HEK293 (cell line): Measurements from ENCODE around the gene KPNA6.
"Not testable (repeated sequence)": the region's sequence is repeated elsewhere in the genome, so short reads cannot be mapped to it uniquely, and the experiment has no call there.

Source experiments
- CTCF ChIA-PET: fragments of 350-600 bp; formaldehyde crosslinking; extraction: SDS; loops from one replicate; lab custom pipeline; 2021; ENCODE audit warnings: antibody characterized with exemption; lab: Yijun Ruan, JAX
- POLR2A ChIA-PET: fragments of 300-600 bp; formaldehyde crosslinking; extraction: SDS; loops from one replicate; lab custom pipeline; 2020; ENCODE audit warnings: antibody characterized with exemption, inconsistent platforms; lab: Yijun Ruan, JAX
- H3K27ac ChIP-seq: fragments of 200-500 bp; sonication (Bioruptor generic); 2 replicates; pipeline ENCODE4 v1.5.1; 2014; ENCODE audit warnings: low read depth, low read length, control low read depth, inconsistent platforms; ENCODE audit errors: extremely low read depth
- H3K36me3 ChIP-seq, 2 experiments: fragments of 200-500 bp in 1 of 2; sonication (Bioruptor generic) in 1 of 2; 1 replicate in 1 of 2; 2 replicates in 1 of 2; pipeline ENCODE4 v1.5.1; 2014 to 2017; ENCODE audit warnings: inconsistent platforms in 2 of 2, low read length in 2 of 2; ENCODE audit not compliant: control insufficient read depth in 2 of 2, insufficient read depth in 1 of 2
- H3K4me1 ChIP-seq: fragments of 200-500 bp; sonication (Bioruptor generic); 2 replicates; pipeline ENCODE4 v1.5.1; 2014; ENCODE audit warnings: mild to moderate bottlenecking, low read length, inconsistent platforms; ENCODE audit not compliant: control insufficient read depth, insufficient read depth
- H3K4me3 ChIP-seq: 2 replicates; pipeline ENCODE4 v1.5.1; 2011; ENCODE audit warnings: low read depth, mild to moderate bottlenecking, control low read depth, low read length, moderate library complexity
- H3K9me3 ChIP-seq: fragments of 200-500 bp; sonication (Bioruptor generic); 2 replicates; pipeline ENCODE4 v1.5.1; 2014; ENCODE audit warnings: low read depth, low read length, inconsistent platforms; ENCODE audit not compliant: control insufficient read depth, insufficient read depth
- EGR2 ChIP-seq: fragments of 450-650 bp; formaldehyde crosslinking; IDR thresholded peaks from 2 replicates; pipeline ENCODE4 v1.5.1; 2016; ENCODE audit warnings: low read depth, missing biosample characterization, missing genetic modification characterization
- KLF8 ChIP-seq: fragments of 450-650 bp; formaldehyde crosslinking; IDR thresholded peaks from 2 replicates; pipeline ENCODE4 v1.5.1; 2016; ENCODE audit warnings: missing biosample characterization, missing genetic modification characterization
- MEIS1 ChIP-seq: sonication (generic); formaldehyde crosslinking; IDR thresholded peaks from 2 replicates; pipeline ENCODE4 v1.8.1; 2022; ENCODE audit warnings: missing genetic modification reagents, mild to moderate bottlenecking, borderline replicate concordance
- OSR2 ChIP-seq: fragments of 450-650 bp; formaldehyde crosslinking; IDR thresholded peaks from 2 replicates; pipeline ENCODE4 v1.5.1; 2016; ENCODE audit warnings: missing biosample characterization, missing genetic modification characterization
- SCRT1 ChIP-seq: fragments of 450-650 bp; formaldehyde crosslinking; IDR thresholded peaks from 2 replicates; pipeline ENCODE4 v1.5.1; 2016; ENCODE audit warnings: missing biosample characterization, missing genetic modification characterization, borderline replicate concordance
- SCRT2 ChIP-seq: fragments of 450-650 bp; formaldehyde crosslinking; IDR thresholded peaks from 2 replicates; pipeline ENCODE4 v1.5.1; 2016; ENCODE audit warnings: missing biosample characterization, missing genetic modification characterization
- SP7 ChIP-seq: fragments of 450-650 bp; formaldehyde crosslinking; IDR thresholded peaks from 2 replicates; pipeline ENCODE4 v1.5.1; 2016; ENCODE audit warnings: missing biosample characterization, missing genetic modification characterization
- ZBTB8A ChIP-seq: fragments of 450-650 bp; formaldehyde crosslinking; IDR thresholded peaks from 2 replicates; pipeline ENCODE4 v1.5.1; 2016; ENCODE audit warnings: missing biosample characterization, missing genetic modification characterization
- ZEB2 ChIP-seq: fragments of 450-650 bp; formaldehyde crosslinking; IDR thresholded peaks from 2 replicates; pipeline ENCODE4 v1.5.1; 2016; ENCODE audit warnings: missing biosample characterization, missing genetic modification characterization
- ZFHX2 ChIP-seq: fragments of 450-650 bp; formaldehyde crosslinking; conservative IDR thresholded peaks from 2 replicates; pipeline ENCODE4 v1.5.1; 2016; ENCODE audit warnings: missing biosample characterization, missing genetic modification characterization
- ZNF121 ChIP-seq: fragments of 450-650 bp; formaldehyde crosslinking; IDR thresholded peaks from 2 replicates; pipeline ENCODE4 v1.5.1; 2016; ENCODE audit warnings: missing biosample characterization, missing genetic modification characterization
- ZNF335 ChIP-seq: fragments of 450-650 bp; formaldehyde crosslinking; conservative IDR thresholded peaks from 2 replicates; pipeline ENCODE4 v1.5.1; 2016; ENCODE audit warnings: missing biosample characterization, missing genetic modification characterization
- ZNF354C ChIP-seq: fragments of 450-650 bp; formaldehyde crosslinking; IDR thresholded peaks from 2 replicates; pipeline ENCODE4 v1.5.1; 2016; ENCODE audit warnings: missing biosample characterization, missing genetic modification characterization, low read depth, borderline replicate concordance
- ZNF600 ChIP-seq: fragments of 450-650 bp; formaldehyde crosslinking; IDR thresholded peaks from 2 replicates; pipeline ENCODE4 v1.5.1; 2016; ENCODE audit warnings: missing biosample characterization, missing genetic modification characterization
- ZNF658 ChIP-seq: fragments of 450-650 bp; formaldehyde crosslinking; IDR thresholded peaks from 2 replicates; pipeline ENCODE4; 2016; ENCODE audit warnings: missing biosample characterization, missing genetic modification characterization
- ZNF660 ChIP-seq: fragments of 450-650 bp; IDR thresholded peaks from 2 replicates; pipeline ENCODE4 v1.5.1; 2018; ENCODE audit warnings: missing biosample characterization, mild to moderate bottlenecking, missing genetic modification characterization
- TF ChIP-seq, protein P1 (sequence below): fragments of 450-650 bp; formaldehyde crosslinking; IDR thresholded peaks from 2 replicates; pipeline ENCODE4 v1.5.1; 2016; ENCODE audit warnings: missing biosample characterization, missing genetic modification characterization
- TF ChIP-seq, protein P2 (sequence below): fragments of 450-650 bp; formaldehyde crosslinking; IDR thresholded peaks from 2 replicates; pipeline ENCODE4 v1.5.1; 2016; ENCODE audit warnings: missing biosample characterization, missing genetic modification characterization
- TF ChIP-seq, protein P3 (sequence below): fragments of 450-650 bp; formaldehyde crosslinking; IDR thresholded peaks from 2 replicates; pipeline ENCODE4 v1.5.1; 2016; ENCODE audit warnings: missing biosample characterization, missing genetic modification characterization
- TF ChIP-seq, protein P4 (sequence below): fragments of 450-650 bp; formaldehyde crosslinking; IDR thresholded peaks from 2 replicates; pipeline ENCODE4 v1.5.1; 2016; ENCODE audit warnings: missing biosample characterization, missing genetic modification characterization
- TF ChIP-seq, protein P5 (sequence below): fragments of 450-650 bp; formaldehyde crosslinking; IDR thresholded peaks from 2 replicates; pipeline ENCODE4 v1.5.1; 2017; ENCODE audit warnings: missing biosample characterization, missing genetic modification characterization
- TF ChIP-seq, protein P6 (sequence below): fragments of 450-650 bp; IDR thresholded peaks from 2 replicates; pipeline ENCODE4 v1.5.1; 2018; ENCODE audit warnings: missing biosample characterization, missing genetic modification characterization

Gene KPNA6

DNA sequence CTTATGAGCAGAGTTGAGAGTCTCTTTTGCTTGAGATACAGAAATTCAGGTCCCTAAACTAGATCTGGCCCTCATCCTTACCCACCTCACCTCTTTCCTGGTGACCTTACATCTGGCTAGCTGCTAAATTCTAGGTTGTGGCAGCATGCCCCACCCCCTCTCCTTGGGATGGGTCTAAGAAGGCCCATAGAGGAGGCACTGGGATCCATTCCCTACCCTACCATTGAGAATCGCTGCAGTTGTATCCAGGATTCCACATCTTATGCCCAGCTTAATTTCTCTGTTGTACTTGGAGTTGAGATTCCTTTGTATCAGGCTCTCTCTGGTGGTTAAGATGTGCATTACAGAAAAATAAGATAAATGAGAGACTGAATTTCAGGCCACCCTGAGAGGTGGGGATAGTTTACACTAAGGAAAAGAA, 44.6 kb upstream of the KPNA6 start (continued):
- TF ChIP-seq, protein P1, sequence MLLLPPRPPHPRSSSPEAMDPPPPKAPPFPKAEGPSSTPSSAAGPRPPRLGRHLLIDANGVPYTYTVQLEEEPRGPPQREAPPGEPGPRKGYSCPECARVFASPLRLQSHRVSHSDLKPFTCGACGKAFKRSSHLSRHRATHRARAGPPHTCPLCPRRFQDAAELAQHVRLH (tag by site-specific recombination) = 0 out of 2 replicates have a peak, but pooled peaks have one; percentile 24
- TF ChIP-seq ZNF658 (tag by site-specific recombination) = no peak
- no peak for TF ChIP-seq ZFHX2 (tag by site-specific recombination)
- 0 out of 2 replicates have a peak, but pooled peaks have one; percentile 29 for TF ChIP-seq ZNF600 (tag by site-specific recombination)
- TF ChIP-seq ZBTB8A (tag by site-specific recombination) = 0 out of 2 replicates have a peak, but pooled peaks have one; percentile 11
- TF ChIP-seq MEIS1 (CRISPR knock-in tag) = no peak
- TF ChIP-seq ZEB2 (tag by site-specific recombination) = 0 out of 2 replicates have a peak, but pooled peaks have one; percentile 14

DNA sequence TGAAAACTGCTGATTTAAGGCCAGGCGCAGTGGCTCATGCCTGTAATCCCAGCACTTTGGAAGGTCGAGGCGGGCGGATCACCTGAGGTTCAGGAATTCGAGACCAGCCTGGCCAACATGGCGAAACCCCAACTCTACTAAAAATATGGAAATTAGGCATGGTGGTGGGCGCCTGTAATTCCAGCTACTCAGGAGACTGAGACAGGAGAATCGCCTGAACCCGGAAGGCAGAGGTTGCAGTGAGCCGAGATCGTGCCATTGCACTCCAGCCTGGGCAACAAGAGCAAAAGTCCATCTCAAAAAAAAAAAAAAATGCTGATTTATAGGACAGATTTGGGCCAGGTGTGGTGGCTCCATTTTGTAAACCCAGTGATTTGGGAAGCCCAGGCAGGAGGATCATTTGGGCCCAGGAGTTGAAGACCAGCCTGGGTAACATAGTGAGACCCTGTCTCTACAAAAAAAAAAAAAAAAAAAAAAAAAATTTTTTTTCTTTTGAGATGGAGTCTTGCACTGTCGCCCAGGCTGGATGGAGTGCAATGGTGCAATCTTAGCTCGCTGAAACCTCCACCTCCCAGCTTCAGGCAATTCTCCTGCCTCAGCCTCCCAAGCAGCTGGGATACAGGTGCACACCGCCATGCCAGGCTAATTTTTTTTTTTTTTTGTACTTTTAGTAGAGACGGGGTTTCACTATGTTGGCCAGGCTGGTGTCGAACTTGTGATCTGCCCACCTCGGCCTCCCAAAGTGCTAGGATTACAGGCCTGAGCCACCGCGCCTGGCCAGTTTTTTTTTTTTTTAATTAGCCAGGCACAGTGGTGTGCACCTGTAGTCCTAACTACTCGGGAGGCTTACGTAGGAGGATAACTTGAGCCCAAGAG, 42.0 kb upstream of the KPNA6 start:
- TF ChIP-seq EGR2 (tag by site-specific recombination) = 0 out of 2 replicates have a peak, but pooled peaks have one; percentile 9
- TF ChIP-seq ZNF121 (tag by site-specific recombination) = peak; percentile 94
- TF ChIP-seq, protein P2, sequence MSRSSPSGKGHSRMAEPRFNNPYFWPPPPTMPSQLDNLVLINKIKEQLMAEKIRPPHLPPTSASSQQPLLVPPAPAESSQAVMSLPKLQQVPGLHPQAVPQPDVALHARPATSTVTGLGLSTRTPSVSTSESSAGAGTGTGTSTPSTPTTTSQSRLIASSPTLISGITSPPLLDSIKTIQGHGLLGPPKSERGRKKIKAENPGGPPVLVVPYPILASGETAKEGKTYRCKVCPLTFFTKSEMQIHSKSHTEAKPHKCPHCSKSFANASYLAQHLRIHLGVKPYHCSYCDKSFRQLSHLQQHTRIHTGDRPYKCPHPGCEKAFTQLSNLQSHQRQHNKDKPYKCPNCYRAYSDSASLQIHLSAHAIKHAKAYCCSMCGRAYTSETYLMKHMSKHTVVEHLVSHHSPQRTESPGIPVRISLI (tag by site-specific recombination) = peak; percentile 91
- TF ChIP-seq ZFHX2 (tag by site-specific recombination) = peak; percentile 28; the same call in 1 of the 2 replicates
- TF ChIP-seq SCRT2 = peak; percentile 43
- peak; percentile 75; the same call in 1 of the 2 replicates for TF ChIP-seq SCRT1 (tag by site-specific recombination)
- TF ChIP-seq ZNF335 = 0 out of 2 replicates have a peak, but pooled peaks have one; percentile 21
- TF ChIP-seq SP7 (tag by site-specific recombination) = 0 out of 2 replicates have a peak, but pooled peaks have one; percentile 14
- ChIA-PET POLR2A (interaction anchor here (0.7 kb wide), 1 partner anchor 242 kb away, joined by 5 read pairs; no protein-coding TSS in a partner anchor), CTCF (interaction anchor here (0.6 to 1.4 kb wide), 8 partner anchors 63 to 402 kb away, joined by 3 to 5 read pairs (median 3); no protein-coding TSS in a partner anchor)
- H3K36me3 ChIP-seq, H3K27ac ChIP-seq, H3K4me3 ChIP-seq, H3K9me3 ChIP-seq: not testable (repeated sequence)
- H3K4me1 ChIP-seq = peaks cover 15% of the 10 kb centered on the region

DNA sequence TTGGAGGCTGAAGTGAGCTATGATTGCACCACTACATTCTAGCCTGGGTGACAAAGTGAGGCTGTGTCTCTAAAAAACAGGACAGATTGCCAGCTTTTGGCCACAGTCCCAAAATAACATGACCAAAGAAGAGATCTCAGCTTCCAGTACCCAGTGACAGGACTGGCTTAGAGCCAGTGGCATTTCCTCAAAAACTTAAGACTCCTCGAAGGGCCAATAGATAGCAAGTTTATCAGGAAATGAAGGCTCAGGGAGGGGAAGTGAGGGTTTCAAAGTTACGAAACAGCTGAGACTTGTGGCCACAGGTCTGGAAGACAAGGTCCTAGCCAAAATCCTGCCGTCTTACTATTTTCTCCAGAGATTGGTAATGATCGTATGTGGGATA, 41.4 kb upstream of the KPNA6 start:
- POLR2A ChIA-PET = no interaction called here
- peak; percentile 35; the same call in 1 of the 2 replicates for TF ChIP-seq ZNF660 (tag by site-specific recombination)
- TF ChIP-seq, protein P3, sequence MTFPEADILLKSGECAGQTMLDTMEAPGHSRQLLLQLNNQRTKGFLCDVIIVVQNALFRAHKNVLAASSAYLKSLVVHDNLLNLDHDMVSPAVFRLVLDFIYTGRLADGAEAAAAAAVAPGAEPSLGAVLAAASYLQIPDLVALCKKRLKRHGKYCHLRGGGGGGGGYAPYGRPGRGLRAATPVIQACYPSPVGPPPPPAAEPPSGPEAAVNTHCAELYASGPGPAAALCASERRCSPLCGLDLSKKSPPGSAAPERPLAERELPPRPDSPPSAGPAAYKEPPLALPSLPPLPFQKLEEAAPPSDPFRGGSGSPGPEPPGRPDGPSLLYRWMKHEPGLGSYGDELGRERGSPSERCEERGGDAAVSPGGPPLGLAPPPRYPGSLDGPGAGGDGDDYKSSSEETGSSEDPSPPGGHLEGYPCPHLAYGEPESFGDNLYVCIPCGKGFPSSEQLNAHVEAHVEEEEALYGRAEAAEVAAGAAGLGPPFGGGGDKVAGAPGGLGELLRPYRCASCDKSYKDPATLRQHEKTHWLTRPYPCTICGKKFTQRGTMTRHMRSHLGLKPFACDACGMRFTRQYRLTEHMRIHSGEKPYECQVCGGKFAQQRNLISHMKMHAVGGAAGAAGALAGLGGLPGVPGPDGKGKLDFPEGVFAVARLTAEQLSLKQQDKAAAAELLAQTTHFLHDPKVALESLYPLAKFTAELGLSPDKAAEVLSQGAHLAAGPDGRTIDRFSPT = no peak
- TF ChIP-seq OSR2 = 0 out of 2 replicates have a peak, but pooled peaks have one; percentile 12
- no peak for TF ChIP-seq ZNF354C (tag by site-specific recombination)
- TF ChIP-seq, protein P4, sequence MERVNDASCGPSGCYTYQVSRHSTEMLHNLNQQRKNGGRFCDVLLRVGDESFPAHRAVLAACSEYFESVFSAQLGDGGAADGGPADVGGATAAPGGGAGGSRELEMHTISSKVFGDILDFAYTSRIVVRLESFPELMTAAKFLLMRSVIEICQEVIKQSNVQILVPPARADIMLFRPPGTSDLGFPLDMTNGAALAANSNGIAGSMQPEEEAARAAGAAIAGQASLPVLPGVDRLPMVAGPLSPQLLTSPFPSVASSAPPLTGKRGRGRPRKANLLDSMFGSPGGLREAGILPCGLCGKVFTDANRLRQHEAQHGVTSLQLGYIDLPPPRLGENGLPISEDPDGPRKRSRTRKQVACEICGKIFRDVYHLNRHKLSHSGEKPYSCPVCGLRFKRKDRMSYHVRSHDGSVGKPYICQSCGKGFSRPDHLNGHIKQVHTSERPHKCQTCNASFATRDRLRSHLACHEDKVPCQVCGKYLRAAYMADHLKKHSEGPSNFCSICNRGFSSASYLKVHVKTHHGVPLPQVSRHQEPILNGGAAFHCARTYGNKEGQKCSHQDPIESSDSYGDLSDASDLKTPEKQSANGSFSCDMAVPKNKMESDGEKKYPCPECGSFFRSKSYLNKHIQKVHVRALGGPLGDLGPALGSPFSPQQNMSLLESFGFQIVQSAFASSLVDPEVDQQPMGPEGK = 0 out of 2 replicates have a peak, but pooled peaks have one; percentile 19
- TF ChIP-seq, protein P5, sequence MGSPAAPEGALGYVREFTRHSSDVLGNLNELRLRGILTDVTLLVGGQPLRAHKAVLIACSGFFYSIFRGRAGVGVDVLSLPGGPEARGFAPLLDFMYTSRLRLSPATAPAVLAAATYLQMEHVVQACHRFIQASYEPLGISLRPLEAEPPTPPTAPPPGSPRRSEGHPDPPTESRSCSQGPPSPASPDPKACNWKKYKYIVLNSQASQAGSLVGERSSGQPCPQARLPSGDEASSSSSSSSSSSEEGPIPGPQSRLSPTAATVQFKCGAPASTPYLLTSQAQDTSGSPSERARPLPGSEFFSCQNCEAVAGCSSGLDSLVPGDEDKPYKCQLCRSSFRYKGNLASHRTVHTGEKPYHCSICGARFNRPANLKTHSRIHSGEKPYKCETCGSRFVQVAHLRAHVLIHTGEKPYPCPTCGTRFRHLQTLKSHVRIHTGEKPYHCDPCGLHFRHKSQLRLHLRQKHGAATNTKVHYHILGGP (tag by site-specific recombination) = peak; percentile 88
- TF ChIP-seq, protein P6, sequence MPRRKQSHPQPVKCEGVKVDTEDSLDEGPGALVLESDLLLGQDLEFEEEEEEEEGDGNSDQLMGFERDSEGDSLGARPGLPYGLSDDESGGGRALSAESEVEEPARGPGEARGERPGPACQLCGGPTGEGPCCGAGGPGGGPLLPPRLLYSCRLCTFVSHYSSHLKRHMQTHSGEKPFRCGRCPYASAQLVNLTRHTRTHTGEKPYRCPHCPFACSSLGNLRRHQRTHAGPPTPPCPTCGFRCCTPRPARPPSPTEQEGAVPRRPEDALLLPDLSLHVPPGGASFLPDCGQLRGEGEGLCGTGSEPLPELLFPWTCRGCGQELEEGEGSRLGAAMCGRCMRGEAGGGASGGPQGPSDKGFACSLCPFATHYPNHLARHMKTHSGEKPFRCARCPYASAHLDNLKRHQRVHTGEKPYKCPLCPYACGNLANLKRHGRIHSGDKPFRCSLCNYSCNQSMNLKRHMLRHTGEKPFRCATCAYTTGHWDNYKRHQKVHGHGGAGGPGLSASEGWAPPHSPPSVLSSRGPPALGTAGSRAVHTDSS (tag by site-specific recombination) = no peak
- 0 out of 2 replicates have a peak, but pooled peaks have one; percentile 32 for TF ChIP-seq KLF8 (tag by site-specific recombination)

More for the DNA sequence above, 41.4 kb upstream of the KPNA6 start:
- Histone ChIP-seq H3K4me3 (no peak overlapping the region), H3K9me3 (no peaks in the 10 kb centered on the region), H3K4me1 (peaks cover 15% of the 10 kb centered on the region), H3K27ac (no peak overlapping the region), H3K36me3 (peaks cover 0 to 2% of the 10 kb centered on the region in 2 experiments; a peak in 1 of 3 replicates)
- CTCF ChIA-PET = interaction anchor here (0.6 to 0.9 kb wide), 6 partner anchors 62 to 321 kb away, joined by 3 read pairs; no protein-coding TSS in a partner anchor
